Right forelimb (tissue), 1 donor: ENCODE results near the gene WWC2.
A peak's percentile ranks its signal among the peaks of the same experiment; 100 is the strongest.

Experiments used
- DNase-seq: peaks from one replicate; pipeline ENCODE4 v3.0.0-alpha.2; 2018

WWC2 gene

DNA sequence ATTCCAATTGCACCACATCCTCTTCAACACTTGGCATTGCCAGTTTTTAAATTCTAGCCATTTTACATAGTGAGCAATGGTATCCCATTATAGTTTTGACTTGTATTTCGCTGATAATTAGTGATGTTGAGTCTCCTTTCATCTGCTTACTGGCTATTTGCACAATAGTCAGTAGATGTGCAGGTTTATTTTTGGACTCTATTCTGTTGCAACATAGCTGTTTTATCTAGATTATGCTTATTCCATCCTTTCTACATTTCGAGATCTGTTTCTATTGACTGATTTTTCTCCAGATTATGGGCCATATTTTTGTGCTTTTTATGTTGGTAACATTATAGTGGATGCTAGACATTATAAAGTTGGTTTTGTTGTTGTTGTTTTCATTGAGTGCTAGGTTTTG, 106.1 kb downstream of the WWC2 start:
- DNase-seq, result no peak

DNA sequence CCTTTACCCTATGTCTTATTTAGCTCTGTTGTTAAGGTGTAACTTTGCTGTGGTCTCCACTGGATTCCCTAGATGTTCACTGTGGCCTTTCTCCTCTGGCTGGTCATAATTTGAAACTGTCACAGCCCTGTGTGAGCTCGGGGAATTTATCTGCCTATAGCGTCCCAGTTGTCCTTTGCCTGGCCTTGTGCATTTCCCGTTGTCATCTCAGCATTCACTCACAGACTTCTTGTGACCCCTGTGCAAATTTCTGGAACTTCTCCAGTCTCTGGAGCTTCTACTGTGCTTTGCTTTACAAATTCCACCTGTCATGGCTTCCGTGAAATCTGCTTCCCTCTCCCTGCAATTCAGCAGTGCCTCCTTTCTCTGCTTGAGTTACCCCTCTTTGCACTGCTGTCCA, 106.7 kb downstream of the WWC2 start:
- no peak for DNase-seq

DNA sequence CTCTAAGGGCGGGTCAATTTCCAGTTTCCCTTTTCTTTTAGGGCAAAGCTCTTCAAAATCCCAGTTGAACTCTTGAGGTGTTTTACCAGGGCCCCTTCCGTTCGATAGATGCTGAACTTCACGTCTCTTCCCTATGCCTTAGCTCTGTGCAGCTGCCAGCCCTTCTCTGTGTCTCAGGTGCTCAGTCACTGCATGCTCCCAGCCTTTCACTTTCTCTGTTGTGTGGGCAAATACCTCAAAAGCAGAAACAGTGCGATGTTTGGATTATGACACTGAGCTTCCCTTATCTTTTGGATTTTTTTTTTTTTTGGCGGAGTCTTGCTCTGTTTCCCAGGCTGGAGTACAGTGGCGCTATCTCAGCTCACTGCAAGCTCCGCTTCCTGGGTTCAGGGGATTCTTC, 112.5 kb downstream of the WWC2 start:
- no peak for DNase-seq

DNA sequence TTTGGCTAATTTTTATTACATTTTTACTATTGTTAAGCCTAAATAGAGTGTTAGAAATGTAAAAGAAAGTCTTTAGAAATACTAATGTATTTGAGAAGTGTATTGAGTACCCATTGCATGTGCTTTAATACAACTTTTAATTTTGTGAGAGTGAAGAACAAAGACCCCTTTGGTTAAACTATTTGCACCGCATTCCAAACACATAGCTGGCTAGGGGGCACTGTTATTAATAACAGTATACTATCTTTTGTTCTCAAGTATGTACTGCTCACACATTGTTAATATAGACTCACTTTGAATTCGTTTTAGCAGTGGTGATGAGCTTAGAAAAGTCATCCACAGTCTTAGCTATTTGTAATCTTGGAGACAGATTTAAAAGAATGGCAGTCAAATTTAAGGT, 114.9 kb downstream of the WWC2 start:
- DNase-seq, result no peak

DNA sequence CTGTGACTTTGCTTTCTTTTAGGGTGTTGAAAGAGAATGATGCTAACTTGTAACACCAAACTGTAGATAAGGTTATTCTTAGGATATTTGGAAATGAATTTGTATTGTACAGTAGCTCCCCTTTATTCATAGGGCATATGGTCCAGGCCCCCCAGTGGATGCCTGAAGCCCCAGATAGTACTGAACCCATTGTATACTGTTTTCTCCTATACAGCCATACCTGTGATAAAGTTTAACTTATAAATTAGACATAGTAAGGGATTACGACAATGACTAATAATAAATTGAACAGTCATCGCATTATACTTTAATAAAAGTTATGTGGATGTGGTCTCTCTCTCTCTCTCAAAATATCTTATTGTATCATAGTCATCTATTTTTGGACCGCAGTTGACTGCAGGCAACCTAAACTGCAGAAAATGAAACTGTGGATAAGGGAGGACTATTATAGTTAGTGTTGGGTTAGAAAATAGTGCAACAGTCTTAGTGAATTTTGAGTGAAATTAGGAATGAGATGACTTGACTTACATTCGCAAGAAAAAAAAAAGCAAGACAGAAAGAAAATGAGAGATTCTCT, 115.9 kb downstream of the WWC2 start:
- no peak for DNase-seq

DNA sequence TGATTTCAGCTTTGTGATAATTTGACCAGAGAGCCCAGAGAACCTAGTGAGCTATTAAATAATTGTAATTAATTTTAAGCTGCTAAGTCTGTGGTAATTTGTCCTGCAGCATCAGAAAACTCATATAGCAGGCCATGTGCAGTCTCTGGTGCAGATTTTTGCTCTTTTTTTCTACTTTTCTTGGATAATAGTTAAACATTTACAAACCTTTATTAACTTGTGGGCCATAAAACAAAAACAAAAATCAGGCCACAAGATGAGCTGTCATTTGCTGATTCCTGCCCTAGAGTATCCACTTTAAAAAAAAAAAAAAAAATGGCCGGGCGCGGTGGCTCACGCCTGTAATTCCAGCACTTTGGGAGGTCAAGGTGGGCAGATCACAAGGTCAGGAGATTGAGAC, 121.2 kb downstream of the WWC2 start:
- no peak for DNase-seq

DNA sequence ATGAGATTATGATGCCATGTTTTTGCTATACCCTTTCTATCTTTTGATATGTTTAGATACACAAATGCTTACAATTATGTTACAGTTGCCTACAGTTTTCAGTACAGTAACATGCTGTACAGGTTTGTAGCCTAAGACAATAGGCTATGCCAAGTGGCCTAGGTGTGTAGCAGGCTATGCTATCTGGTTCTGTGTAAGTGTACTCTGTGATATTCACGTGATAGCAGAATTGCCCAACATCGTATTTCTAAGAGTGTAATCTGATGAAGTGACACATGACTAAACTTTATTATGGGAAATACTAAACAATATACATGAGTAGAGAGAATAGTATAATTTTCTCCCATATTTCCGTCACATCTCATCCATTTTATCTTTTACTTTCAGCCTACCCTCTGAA, 124.0 kb downstream of the WWC2 start:
- DNase-seq, result no peak

DNA sequence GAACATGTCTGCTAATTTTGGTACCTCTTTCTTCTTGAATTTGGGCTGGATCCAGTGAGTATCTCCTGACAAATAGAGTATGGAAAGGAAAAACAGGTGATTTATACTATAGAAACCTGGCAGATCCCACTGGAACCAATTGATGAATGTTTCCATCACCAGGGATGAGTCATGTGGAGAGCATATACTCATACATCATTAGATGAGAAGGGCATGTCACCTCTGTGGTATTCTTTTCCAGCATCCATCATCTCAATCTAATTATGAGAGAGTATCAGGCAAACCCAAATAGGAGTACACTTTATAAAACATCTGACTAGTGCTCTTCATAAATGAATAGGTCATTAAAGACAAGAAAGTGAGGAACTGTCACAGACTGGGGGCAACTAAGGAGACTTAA, 130.3 kb downstream of the WWC2 start:
- DNase-seq, result no peak

DNA sequence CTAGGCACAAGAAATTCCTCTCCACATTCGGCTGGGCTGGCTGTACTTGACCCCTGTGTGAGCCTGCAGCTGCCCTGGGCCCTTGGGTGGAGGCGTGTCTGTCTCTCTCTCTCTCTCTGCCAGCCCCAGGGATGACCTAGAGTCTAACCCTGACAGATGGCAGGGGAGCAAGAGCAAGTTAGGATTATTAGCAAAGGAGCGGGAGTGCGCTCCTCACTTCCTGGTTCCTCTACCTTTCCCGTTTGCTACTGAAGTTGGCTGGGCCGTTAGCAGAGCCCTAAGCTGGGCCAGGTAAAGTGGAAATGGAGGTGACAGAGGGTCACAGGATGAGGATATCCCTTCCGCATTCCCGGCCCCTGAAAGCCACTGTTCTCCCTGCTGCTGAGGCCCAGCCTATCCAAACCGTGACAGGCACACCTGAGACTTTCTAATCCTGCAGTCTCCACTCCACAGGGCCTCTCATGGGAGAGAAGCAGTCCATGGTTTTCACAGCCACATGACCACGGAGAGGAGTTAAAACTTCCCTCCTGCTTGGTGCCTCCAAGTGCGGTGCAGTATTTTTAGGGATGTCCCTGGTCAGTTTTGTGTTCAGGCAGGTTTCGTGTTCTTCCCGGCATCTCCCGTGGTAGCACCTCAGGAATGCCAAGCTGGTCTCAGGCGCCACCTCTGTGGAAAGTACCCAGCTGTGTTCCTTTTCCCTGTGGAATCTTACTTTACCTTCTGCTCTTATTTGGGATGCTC, 141.7 kb downstream of the WWC2 start:
- DNase-seq, result no peak

DNA sequence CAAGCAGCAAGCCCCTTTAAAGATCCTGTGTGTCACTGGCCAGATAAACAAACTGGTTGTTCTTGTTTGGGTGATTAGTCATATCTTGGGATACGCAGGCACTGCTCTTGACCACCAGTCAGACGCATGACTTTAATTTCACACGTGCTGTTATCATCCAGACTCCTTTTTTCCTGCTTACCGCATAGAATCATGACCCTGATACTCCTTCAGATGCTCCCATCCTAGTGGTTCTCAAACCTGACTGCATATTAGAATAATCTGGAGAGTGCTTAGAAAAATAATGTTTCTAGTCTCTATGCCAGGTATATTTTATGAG, 142.2 kb downstream of the WWC2 start:
- DNase-seq, result no peak

DNA sequence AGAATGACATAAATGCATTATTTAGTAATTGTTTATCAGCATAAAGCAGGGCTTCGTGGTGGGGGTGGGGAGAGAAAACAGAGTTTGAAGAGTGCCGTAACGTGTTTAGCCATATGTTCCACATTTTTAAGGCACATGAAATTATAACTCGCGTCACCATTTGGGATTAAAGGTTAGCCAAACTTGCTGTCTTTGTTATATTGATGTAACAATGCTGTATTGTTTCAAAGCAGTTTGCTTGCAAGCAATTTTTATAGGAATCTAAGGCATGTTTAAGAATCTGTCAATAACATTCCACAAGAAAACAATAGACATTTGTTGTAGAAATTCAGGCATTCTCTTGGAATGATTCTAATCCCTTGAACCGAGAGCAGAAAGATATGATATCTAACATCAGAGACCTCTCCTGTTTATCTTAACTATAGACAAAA, 142.7 kb downstream of the WWC2 start:
- no peak for DNase-seq

DNA sequence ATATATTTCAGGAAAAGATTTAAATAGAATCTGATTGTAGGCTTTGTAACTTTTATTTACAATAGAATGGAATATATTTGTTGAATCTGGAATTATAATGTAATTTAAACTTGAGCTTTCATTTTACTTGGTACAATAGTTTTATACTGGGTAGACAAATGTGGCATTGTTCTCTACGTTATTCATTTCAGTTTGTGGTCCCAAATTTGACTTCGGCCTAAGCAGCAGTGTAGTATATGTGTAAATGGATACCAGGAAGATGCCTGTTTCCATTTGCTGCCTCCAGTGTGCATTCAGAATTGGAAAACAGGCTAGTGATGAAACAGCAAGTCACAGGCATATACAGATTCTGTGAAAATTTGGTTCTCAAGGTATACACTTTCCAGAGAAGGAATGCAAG, 143.2 kb downstream of the WWC2 start:
- DNase-seq, result no peak

DNA sequence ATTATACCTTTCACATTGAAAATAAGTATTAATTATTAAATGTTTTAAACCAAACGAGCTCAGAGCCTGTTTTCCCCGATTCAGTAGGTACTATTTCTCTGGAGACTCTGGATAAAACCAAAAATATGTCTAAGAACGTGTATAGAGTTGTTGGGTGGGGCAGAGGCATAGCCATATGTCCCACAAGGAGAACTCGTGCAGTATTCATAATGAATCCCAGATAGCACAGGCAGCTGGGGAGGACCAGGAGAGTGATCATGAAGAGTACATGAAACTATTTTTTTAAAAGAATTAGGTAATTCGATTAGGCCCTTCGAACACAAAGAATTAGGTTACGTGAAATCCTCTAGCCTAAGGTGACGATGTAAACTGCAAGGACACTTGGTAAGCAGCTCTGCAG, 145.0 kb downstream of the WWC2 start:
- no peak for DNase-seq

DNA sequence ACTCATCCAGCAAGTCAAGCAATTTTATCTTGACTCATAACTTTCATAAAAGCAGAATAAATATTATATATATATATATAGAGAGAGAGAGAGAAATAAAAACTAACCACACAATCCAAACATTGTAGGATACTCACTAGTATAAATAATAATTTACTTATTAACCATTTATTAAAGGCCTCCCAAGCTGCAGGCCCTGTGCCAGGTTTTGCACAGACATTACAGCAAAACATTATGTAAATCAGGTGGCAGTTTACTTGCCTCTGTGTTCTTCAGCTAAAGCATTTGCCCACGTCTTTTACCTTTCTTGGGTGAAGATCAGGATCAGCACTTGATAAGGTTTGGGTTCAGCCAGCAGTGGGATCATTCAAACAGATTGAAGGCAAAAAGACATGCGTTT, 145.4 kb downstream of the WWC2 start:
- no peak for DNase-seq

DNA sequence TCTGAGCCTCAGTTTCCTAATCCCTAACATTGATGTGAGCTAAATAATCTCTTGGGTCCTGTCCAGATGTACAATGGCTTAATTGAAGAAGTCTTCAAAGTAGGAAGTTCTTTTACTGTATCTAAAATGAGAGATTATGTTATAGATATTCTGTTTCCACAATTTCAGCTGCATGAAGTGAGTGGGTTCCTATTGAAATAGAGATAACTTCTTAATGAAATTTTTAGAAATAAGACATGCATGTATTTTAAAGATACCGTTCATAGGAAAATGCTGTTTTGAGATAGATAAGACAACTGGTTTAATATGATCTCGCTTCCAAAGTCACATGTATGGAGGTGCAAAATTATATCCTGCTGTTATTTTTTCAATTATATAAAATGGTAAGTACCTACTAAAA, 149.1 kb downstream of the WWC2 start:
- no peak for DNase-seq

DNA sequence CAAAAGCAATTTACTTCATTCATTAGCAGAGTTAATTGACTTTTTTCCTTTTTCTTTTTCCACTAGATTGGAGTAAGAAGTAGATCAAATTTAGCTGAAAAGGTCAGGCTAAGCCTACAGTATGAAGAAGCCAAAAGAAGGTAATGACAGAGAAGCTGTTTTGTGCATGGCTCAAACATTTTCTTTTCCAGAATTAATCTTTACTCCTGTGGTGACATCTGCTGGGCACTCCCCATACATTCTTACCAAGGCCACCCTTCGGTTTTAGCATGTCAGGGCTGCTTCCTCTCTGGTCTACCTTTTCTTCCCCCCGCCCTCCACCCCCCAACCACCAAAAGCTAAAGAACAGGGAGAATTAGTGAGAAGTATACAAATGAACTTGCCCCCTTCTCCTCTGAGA, 150.8 kb downstream of the WWC2 start:
- DNase-seq, result no peak

DNA sequence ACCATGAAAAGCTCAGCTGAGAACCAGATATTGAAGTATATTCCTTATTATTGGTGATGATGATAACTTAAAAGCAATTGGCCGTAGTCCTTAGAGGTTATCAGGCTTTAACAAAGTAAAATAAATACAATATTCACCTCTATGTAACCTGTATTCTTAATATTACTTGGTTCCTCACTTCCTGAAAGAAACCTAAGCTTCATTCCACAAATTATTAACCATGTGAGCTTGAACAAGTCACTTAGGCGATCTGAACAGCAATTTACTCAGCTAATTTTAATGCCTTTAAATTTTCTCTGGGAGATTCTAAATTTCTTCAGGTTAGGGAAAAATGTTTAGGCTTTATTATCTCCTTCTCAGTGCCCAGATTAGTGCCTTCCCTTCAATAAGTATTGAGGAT, 151.8 kb downstream of the WWC2 start:
- no peak for DNase-seq

DNA sequence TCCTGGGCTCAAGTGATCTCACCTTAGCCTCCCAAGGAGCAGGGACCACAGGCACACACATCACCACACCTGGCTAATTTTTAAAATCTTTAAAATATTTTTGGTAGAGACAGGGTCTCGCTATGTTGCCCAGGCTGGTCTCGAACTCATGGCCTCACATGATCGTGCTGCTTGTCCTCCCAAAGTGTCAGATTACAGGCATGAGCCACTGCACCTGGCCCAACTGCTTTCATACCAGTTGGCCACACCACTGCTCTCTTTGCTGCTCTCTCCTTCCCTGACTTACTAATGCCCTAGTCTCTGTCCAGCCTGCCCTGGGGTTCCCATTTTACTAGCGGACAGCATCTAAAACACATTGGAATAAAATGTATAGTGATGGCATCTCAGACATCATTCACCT, 153.9 kb downstream of the WWC2 start:
- no peak for DNase-seq

DNA sequence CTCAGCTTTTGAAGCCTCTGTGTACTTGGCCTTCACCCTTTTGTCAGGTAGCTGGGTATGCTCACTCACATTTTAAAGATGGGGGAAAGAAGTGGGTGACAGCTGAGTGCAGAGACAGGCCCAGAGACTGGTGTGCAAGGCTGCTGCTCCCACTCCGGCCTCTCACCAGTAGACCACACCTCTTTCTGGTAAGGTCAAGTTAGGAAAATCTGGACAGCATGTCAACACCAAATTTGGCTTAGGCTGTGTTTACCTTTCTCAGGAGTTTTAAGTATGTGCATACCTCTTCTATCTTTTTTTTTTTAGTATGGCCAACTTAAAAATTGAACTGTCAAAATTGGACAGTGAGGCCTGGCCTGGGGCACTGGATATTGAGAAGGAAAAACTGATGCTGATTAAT, 154.4 kb downstream of the WWC2 start:
- DNase-seq, result no peak

DNA sequence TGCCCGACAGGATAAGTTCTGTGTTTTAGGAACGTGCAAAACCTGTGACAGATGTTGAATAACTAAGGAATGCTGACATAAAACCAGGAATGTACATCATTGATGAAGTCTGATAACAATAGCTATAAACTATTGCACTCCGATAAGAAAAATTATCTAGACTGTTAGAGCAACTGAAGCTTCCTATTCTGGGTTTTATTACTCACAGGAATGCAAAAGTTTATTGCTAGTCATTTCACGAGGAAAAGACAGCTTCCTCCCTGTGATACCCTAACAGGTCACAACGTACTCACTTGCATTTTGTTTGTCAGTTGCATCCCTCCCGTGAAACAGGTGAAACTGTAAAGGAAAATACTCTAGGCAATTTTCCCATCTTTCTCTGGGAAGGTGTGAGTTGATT, 155.1 kb downstream of the WWC2 start:
- no peak for DNase-seq

DNA sequence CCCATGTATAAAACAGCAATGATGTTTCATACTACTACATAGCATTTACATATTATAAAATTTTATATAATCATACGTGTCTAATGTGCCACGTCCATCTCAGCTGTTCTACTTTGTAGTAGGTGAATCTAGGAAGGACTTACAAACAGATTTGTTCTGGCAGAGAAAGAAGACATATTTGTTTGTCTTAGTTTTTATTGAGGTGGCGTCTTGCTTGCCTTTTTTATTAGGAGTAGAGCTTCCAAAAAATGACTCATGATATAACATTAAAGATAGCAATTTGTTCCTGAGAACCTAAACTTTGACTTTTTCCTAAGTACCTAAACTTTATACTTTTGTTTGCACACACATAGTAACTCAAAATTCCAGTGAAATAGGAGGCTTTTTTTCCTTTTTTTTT, 156.4 kb downstream of the WWC2 start:
- no peak for DNase-seq

DNA sequence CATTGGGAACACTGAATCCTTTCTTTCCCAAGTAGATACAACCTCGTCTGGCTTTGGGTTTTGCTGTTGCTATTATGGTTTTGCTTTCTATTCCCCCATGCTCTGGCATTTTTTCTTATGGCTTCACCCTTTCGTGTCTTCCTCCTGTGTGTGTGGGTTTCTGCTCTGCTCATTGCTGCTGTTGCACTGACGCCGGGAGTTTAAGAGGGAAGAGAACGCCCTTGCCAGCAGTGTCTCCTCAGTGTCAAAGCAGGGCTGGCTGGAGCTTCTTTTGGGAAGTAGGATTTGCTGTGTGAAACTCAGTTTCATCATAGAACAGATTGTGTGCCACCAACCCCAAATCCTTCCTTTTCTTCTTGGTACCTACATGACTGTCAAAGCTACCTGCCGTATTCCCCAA, 157.3 kb downstream of the WWC2 start:
- no peak for DNase-seq

DNA sequence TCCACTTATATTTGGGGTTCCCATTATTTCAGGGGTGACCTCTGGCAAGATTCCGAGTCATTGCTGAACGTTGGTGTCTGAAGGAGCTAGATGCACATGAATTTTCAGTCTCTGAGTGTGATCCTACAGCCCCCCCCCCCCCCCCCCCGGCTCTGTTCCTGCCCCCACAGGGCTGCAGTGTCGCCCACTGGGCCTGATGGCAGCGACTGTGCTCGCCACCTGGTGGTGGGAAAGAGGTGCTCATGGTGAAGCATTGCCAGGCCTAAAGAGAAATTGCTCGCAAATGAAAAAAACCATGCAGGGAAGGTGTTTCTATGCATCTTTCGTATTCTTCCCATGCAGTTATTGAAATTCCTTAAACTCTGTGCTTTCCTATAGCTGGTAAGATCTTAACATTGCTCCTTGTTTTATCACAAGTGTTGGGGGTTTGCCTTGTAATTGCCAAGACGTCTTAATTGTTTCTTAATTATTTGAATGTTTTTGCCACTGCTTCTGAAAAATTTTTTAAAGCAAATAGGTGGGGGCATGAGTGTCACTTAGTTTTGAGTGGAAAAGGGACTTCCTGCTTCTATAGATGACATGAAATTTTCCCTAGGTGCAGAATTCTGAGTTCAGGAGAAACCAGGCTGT, 157.8 kb downstream of the WWC2 start:
- peak; percentile 67 for DNase-seq

DNA sequence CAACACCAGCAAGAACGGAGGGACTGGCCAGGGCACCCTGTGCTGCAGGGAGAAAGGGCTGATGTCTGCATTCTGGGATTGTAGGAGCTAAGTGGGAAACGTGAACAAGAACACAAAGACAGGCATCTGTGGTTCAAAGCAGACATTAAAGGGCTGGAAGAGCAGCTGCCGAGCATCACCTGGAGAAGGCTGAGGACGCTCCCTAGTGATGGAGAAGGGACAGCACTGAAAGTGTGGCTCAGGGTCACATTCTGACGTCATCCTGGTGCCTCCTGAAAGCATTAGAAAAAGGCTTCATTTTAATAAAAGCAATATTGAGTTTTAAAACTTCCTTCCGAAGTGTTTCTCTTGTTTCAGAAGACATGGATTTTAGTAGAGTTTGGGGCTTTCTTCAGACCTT, 158.8 kb downstream of the WWC2 start:
- no peak for DNase-seq
